AG09309 (cell line): ENCODE measurements around the gene SND1.

Source experiments
- DNase-seq: peaks from one replicate; pipeline ENCODE4 v3.0.0-alpha.2; 2010; ENCODE audit warnings: low read depth
- H3K4me3 ChIP-seq: 2 replicates; pipeline ENCODE4 v1.5.1; 2011; ENCODE audit warnings: mild to moderate bottlenecking, low read depth, low read length, moderate library complexity; ENCODE audit not compliant: control insufficient read depth
- CTCF ChIP-seq: IDR thresholded peaks from 2 replicates; pipeline ENCODE4 v1.5.1; 2011; ENCODE audit warnings: mild to moderate bottlenecking, low read depth, low read length, inconsistent platforms; ENCODE audit not compliant: insufficient read depth, control insufficient read depth; ENCODE audit errors: missing control alignments

Gene SND1

GRCh38 chr7:128075242-128076095 lies 423.5 kb downstream of the SND1 start:
- no peak for TF ChIP-seq CTCF
- no peak overlapping the region for H3K4me3 ChIP-seq
- no peak for DNase-seq

- TF ChIP-seq CTCF = no peak
- DNase-seq = no peak
Observed at GRCh38 chr7:128076196-128076795, 424.3 kb downstream of the SND1 start.

GRCh38 chr7:128076796-128077271 lies 424.8 kb downstream of the SND1 start:
- no peak for TF ChIP-seq CTCF
- no peak overlapping the region for H3K4me3 ChIP-seq
- no peak for DNase-seq

More at GRCh38 chr7:128076196-128076795, 424.3 kb downstream of the SND1 start:
- H3K4me3 ChIP-seq = no peak overlapping the region

- no peak overlapping the region for H3K4me3 ChIP-seq
- no peak for TF ChIP-seq CTCF
- no peak for DNase-seq
Observed at GRCh38 chr7:128078309-128078708, 426.3 kb downstream of the SND1 start.

GRCh38 chr7:128080169-128080568 lies 428.2 kb downstream of the SND1 start:
- no peak for DNase-seq
- H3K4me3 ChIP-seq = no peak overlapping the region
- no peak for TF ChIP-seq CTCF

GRCh38 chr7:128081351-128081750 lies 429.4 kb downstream of the SND1 start:
- no peak overlapping the region for H3K4me3 ChIP-seq
- no peak for DNase-seq
- no peak for TF ChIP-seq CTCF
